Sigmoid colon (tissue), 4 donors: Measurements from ENCODE around the gene KCNK1.

ENCODE experiments used
- CTCF ChIP-seq, 4 experiments: fragments of 450-650 bp in 3 of 4; fragments of 200-600 bp in 1 of 4; IDR thresholded peaks; one replicate each; pipeline ENCODE4 v1.5.1; 2016 to 2019; ENCODE audit warnings: antibody characterized with exemption in 4 of 4, mild to moderate bottlenecking in 3 of 4, moderate library complexity in 2 of 4
- POLR2A ChIP-seq, 2 donors: fragments of 450-650 bp; IDR thresholded peaks; one replicate each; pipeline ENCODE4 v1.6.1; 2016; ENCODE audit warnings: antibody characterized with exemption in 2 of 2, mild to moderate bottlenecking in 2 of 2, moderate library complexity in 2 of 2
- POLR2AphosphoS5 ChIP-seq, 4 donors: sonication (generic); formaldehyde crosslinking; IDR thresholded peaks; one replicate each; pipeline ENCODE4 v1.6.1; 2017; ENCODE audit warnings: antibody characterized with exemption in 4 of 4

GRCh38 chr1:233575450-233575849 is 38.5 kb upstream of the KCNK1 start:
- TF ChIP-seq CTCF (IDR thresholded peaks at IDR 0.05) (no peak), POLR2AphosphoS5 (IDR thresholded peaks at IDR 0.05) (no peak), POLR2A (IDR thresholded peaks at IDR 0.05) (no peak)
